Kidney (tissue), 14 donors: ENCODE results near the gene LRRC49. TPM values are rescaled to one million over a fixed set of nuclear protein-coding genes. Genes with fewer than 3 reads are reported as not detected.
A peak's percentile ranks its signal among the peaks of the same experiment; 100 is the strongest.

Source experiments
- DNase-seq, 5 donors: peaks; one replicate each; pipeline ENCODE4 v3.0.0-alpha.2; 2013 to 2020
- FAIRE-seq: peaks from 2 replicates; lab custom pipeline; 2012; peaks lifted over from hg19 to GRCh38; lab: Jason Lieb, UNC
- H3K27ac ChIP-seq, 2 donors: one replicate each; pipeline ENCODE4 v1.7.0; 2013; ENCODE audit warnings: low read depth in 2 of 2, low read length in 2 of 2, inconsistent platforms in 1 of 2
- H3K27me3 ChIP-seq: one replicate; pipeline ENCODE4 v1.7.1; 2013; ENCODE audit warnings: low read length, inconsistent platforms; ENCODE audit not compliant: control insufficient read depth, insufficient read depth
- H3K36me3 ChIP-seq, 3 donors: one replicate each; pipeline versions ENCODE4 v1.7.0 to v1.7.1; 2013; ENCODE audit warnings: low read length in 3 of 3, control low read depth in 1 of 3, inconsistent platforms in 1 of 3; ENCODE audit not compliant: insufficient read depth in 3 of 3, control insufficient read depth in 2 of 3
- H3K4me1 ChIP-seq, 3 donors: one replicate each; pipeline versions ENCODE4 v1.7.0 to v1.7.1; 2013; ENCODE audit warnings: low read length in 3 of 3, inconsistent platforms in 1 of 3, low read depth in 1 of 3; ENCODE audit not compliant: control insufficient read depth in 2 of 3, insufficient read depth in 2 of 3
- H3K4me3 ChIP-seq, 3 donors: one replicate each; pipeline versions ENCODE4 v1.7.0 to v1.8.1; 2013; ENCODE audit warnings: low read length in 3 of 3, control low read depth in 1 of 3, inconsistent platforms in 1 of 3
- H3K9ac ChIP-seq, 3 donors: one replicate each; pipeline versions ENCODE4 v1.7.0 to v1.7.1; 2013; ENCODE audit warnings: low read length in 3 of 3, control low read depth in 1 of 3, inconsistent platforms in 1 of 3
- H3K9me3 ChIP-seq, 3 donors: one replicate each; pipeline versions ENCODE4 v1.7.0 to v1.7.1; 2013; ENCODE audit warnings: low read length in 3 of 3, control low read depth in 1 of 3, inconsistent platforms in 1 of 3; ENCODE audit not compliant: control insufficient read depth in 2 of 3, insufficient read depth in 1 of 3
- intact Hi-C: fragments of 100-400 bp; cut with DNase I; formaldehyde crosslinking; loops from one replicate; pipeline ENCODE4 v1.11.1; 2022
- polyA plus RNA-seq: library from polyadenylated mRNA; stranded (reverse); fragments of 350-450 nt; fragmentation: Illumina TruSeq; extraction: RNeasy Lipid Tissue Mini Kit (QIAGEN cat#74804); gene quantifications from one replicate; pipeline ENCODE4 v1.2.3, GENCODE V29; 2014; ENCODE audit warnings: low read depth, low replicate concordance; ENCODE audit not compliant: insufficient read depth
- total RNA-seq: library from RNA; stranded (reverse); fragmentation: NEBNext Ultra II Directional; extraction: Animal tissue kit (Norgen Biotek cat#: 25700); gene quantifications from one replicate; pipeline ENCODE4 v1.2.1, GENCODE V29; 2021
- TF ChIP-seq, protein P1 (sequence below): IDR thresholded peaks from 3 replicates; pipeline ENCODE4 v1.5.1; 2012; ENCODE audit warnings: mild to moderate bottlenecking, moderate library complexity, borderline replicate concordance; ENCODE audit not compliant: insufficient read depth; ENCODE audit errors: extremely low read depth
- donor health status: control.
- donor health status: control.
- donor health status: control.
- donor health status: control.
- donor health status: control.
- donor health status: DM: yes; HTN: yes; CAD: no.
- donor health status: Normal renal cell carcinoma (clear cell type).

Gene LRRC49
- total and polyA plus RNA-seq, 2 donors from 2014 or later, result 13.2 to 14.2 TPM

DNA sequence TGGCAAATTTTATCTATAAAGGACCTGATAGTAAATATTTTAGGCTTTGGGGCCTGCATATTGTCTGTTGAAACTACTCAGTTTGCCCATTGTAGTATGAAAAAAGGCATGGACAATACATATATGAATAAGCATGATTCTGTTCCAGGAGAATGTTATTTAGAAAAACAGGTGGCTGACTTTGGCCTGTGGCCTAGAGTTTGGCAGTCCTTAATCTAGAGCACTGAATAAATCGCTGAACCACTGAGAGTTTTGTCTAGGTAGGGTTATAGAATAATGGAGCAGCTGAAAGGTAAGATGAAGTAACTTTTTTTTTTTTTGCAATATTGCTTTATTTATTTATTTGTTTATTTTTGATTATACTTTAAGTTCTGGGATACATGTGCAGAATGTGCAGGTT is 75.0 kb downstream of the LRRC49 start:
- no peak overlapping the region for H3K4me3 ChIP-seq
- TF ChIP-seq, protein P1, sequence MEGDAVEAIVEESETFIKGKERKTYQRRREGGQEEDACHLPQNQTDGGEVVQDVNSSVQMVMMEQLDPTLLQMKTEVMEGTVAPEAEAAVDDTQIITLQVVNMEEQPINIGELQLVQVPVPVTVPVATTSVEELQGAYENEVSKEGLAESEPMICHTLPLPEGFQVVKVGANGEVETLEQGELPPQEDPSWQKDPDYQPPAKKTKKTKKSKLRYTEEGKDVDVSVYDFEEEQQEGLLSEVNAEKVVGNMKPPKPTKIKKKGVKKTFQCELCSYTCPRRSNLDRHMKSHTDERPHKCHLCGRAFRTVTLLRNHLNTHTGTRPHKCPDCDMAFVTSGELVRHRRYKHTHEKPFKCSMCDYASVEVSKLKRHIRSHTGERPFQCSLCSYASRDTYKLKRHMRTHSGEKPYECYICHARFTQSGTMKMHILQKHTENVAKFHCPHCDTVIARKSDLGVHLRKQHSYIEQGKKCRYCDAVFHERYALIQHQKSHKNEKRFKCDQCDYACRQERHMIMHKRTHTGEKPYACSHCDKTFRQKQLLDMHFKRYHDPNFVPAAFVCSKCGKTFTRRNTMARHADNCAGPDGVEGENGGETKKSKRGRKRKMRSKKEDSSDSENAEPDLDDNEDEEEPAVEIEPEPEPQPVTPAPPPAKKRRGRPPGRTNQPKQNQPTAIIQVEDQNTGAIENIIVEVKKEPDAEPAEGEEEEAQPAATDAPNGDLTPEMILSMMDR, result no peak
- intact Hi-C loops, result no loop called here
- H3K9ac ChIP-seq, result no peak overlapping the region
- FAIRE-seq (no peak), DNase-seq (no peak)
- H3K9me3 ChIP-seq, result no peaks in the 10 kb centered on the region
- H3K27me3 ChIP-seq, result no peaks in the 10 kb centered on the region
- H3K36me3 ChIP-seq, result no peaks in the 10 kb centered on the region
- no peaks in the 10 kb centered on the region for H3K4me1 ChIP-seq
- no peak overlapping the region for H3K27ac ChIP-seq

DNA sequence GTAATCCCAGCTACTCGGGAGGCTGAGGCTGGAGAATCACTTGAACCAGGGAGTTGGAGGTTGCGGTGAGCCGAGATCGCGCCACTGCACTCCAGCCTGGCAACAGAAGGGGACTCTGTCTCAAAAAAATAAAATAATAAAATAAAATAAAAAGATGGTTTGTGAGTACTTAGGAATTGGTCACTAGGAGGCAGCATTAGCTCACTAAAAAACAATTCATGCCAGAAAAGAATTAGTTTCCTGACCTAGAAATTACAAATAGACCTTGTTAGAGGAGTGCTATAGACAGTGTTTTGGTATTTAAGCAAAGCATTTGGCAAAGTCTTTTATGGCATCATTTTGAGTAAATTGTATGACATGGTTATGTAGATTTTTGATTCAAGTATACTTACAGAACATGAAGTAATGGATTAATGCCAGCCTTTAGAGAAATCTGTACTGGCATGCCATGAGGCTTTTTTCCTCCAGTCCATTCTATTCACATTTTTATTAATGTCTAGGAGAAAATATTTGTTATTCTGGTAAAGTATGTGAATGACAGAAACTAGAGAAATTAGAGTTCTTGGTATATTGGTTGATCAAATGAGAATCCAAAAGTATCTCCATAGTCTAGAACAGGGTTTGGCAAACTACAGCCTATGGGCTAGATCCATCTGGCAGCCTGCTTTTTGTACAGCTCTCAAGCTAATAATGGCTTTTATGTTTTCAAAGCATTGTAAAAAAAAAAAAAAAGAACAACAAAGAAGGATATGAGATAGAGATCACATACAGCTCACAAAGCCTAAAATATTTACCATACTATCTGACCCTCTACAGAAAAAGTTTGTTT is 81.6 kb downstream of the LRRC49 start:
- Histone ChIP-seq H3K9me3 (no peaks in the 10 kb centered on the region), H3K4me1 (no peaks in the 10 kb centered on the region), H3K27ac (no peak overlapping the region), H3K27me3 (no peaks in the 10 kb centered on the region), H3K9ac (no peak overlapping the region), H3K36me3 (no peaks in the 10 kb centered on the region), H3K4me3 (no peak overlapping the region)
- DNase-seq (peak in 2 of 5 donors; percentile 10 to 58), FAIRE-seq (no peak)
- intact Hi-C loops, result no loop called here
- TF ChIP-seq, protein P1, result no peak

DNA sequence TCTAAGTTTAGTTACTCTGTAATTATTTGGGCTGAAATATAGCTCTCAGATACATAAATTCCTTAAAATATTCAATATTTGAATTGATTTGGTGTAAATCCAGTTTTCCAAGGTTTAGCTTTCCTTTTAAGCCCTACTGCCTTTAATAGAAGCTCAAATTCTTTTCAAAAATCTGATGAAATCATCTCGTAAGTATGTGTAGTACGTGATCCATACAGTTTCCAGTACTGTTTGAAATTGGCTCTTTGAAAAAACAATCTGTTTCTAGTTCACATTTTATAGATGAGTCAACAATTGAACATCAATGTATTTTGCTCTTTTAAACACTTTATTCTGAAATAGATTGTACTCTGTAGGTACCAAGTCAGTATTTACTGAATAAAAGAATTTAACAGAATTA is 84.2 kb downstream of the LRRC49 start:
- TF ChIP-seq, protein P1, result no peak
- intact Hi-C loops, result no loop called here
- FAIRE-seq, result no peak

More for the DNA sequence above, 84.2 kb downstream of the LRRC49 start:
- Histone ChIP-seq H3K4me1 (no peaks in the 10 kb centered on the region), H3K36me3 (no peaks in the 10 kb centered on the region), H3K9ac (no peak overlapping the region), H3K27me3 (no peaks in the 10 kb centered on the region), H3K4me3 (no peak overlapping the region), H3K9me3 (no peaks in the 10 kb centered on the region), H3K27ac (no peak overlapping the region)
- DNase-seq, result no peak
